GM04504 (cell line): ENCODE measurements around the gene MECR.

Experiments
- DNase-seq: peaks from one replicate; pipeline ENCODE4 v3.0.0-alpha.2; 2012; ENCODE audit warnings: low read depth

Gene MECR

GRCh38 chr1:29255134-29255666 is 24.5 kb upstream of the MECR start:
- DNase-seq, result no peak

- no peak for DNase-seq
These were observed 23.6 kb upstream of the MECR start for GRCh38 chr1:29254346-29254745.

- DNase-seq, result no peak
These were observed 22.4 kb upstream of the MECR start for GRCh38 chr1:29253180-29253579.

- no peak for DNase-seq
These were observed 20.7 kb upstream of the MECR start for GRCh38 chr1:29251164-29252124.

DNA sequence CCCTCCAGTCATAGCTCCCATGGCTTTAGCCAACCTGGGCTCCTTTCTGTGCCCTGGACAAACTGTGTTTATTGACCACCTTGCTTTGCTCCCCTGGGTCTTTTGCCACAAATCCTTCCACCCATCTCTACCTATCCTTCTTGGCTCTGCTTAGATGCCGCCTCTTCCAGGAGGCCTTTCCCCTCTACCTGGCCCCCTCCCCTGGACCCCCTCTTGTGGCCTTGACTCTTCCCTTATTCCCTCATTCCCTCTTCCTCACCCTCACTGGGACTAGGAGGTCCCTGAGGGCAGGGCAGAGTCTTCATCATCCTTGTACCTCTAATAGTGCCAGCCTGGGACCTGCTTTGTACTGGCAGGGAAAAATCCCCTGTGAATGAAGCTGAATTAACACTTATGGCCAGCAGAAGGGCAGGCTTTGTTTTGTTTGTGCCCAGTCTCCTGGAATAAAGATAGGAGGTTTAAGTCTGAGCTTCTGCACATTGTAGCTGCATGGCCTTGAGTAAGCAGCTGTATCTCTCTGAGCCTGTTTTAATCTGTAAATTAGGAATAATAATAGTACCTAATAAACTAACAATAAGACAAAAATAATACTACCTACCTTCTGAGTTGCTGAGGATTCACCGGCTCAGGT is 19.3 kb upstream of the MECR start:
- no peak for DNase-seq

DNA sequence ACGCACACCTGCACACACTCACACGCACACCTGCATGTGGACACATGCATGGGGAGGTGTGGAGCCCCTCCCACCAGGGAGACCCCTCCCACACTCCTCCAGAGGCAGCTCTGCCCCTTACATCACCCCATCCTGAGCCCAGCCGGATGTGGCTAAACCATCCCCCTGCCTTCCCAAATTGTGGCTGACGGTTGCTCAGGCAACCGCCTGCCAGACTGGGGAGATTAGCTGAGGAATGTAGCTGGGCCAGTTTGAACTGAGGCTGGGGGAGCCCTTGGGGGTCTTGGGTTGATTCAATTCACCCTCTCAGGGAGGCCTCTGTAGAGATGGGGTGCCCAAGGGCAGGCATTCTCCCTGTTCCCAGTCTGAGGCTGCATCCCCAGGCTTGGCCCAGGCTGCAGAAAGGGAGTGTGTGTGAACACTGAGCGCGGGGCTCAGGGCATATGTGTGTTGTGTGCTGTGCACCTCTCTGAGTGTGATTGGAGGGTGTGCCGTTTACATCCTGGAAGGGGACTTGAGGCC is 18.5 kb upstream of the MECR start:
- no peak for DNase-seq

DNA sequence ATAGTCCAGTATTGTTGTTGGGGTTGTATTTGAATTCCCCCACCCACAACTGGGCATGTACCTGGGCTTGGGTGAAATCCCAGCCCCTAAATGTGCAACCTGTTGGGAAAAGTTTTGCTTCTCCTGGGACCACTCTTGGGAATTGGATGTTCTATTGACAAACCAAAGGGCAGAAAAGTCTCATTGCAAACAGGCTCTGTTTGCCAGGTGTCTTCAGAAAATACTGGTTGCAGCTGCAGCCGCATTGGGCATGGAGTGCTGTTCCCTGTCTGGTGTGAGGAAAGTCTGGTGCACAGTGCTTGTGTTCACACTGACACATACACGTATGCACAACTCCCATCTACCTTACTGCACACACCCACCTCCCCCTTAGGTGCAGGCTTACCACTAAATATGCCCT is 17.7 kb upstream of the MECR start:
- no peak for DNase-seq

- no peak for DNase-seq
These were observed 17.0 kb upstream of the MECR start for GRCh38 chr1:29247571-29248273.

DNA sequence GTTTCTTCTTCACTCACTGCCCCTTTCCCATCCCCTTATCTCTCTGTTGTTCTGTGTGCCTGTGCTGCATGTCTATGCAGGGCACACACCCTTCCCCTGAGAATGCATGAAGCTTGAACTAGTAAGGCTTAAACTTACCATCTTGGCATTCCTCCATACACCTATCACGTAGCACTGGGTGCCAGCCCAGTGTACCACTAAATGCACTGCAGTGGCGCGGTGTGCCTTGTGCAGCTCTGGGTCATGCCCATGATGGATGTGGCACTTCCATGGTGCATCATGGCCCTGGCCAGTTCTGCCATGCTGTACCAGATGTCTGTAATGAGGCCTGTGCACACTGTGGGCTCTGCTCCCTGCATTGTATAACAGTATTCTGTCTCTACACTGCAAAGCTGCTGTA is 16.3 kb upstream of the MECR start:
- no peak for DNase-seq

GRCh38 chr1:29245876-29246275 is 15.1 kb upstream of the MECR start:
- no peak for DNase-seq

DNA sequence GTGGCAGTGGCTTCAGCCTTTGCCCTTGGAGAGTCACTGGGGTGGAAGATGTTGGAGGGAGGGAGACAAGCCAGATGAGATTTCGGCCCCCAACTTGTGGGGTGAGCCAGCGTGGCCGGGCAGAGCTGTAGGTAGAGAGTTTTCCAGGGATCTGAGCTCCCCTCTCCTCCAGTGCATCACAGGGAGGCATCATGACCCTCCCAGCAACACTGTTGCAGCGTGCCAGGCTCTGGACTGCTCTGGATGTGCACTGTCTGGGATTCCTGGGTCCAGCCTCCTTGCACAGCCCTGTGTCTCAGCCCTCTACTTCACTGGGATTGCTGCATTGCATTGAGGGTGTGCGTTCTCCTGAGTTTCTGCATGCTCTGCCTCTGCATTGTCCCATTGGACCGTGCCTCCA is 14.5 kb upstream of the MECR start:
- DNase-seq, result no peak

- no peak for DNase-seq
These were observed 13.1 kb upstream of the MECR start for GRCh38 chr1:29243871-29244200.

DNA sequence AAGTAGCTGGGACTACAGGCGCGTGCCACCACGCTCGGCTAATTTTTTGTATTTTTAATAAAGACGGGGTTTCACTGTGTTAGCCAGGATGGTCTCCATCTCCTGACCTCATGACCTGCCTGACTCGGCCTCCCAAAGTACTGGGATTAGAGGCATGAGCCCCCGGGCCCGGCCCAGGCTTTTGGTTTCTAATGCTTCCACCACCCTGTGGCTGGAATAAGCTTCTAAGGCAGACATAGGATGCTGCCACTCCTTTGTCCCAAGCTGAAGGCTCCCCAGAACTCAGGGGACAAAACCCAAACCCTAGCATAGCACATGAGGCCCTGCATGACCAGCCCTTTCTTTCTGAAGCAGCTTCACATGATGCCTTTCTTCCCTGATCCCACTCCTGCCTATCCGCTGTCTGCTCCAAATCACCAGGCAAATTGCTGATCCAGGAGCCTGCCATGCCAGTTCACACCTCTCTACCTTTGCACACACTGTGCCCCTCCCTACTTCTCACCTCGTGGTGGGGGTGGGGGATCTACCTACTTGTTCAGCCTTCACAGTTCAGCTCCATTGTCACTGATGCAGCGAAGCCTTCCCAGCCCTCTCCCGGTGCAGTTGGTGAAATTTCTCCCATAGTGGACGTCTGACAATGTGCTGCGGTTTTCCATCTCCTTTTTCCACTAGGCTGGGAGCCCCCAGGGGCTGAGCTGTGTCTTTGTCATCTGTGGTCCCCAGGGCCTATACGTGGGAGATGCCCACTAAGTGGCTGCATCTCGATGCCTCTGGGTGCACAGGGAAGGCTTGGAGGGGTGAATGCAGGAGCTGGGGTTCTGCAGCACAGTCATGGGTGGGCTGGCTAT is 12.5 kb upstream of the MECR start:
- no peak for DNase-seq

DNA sequence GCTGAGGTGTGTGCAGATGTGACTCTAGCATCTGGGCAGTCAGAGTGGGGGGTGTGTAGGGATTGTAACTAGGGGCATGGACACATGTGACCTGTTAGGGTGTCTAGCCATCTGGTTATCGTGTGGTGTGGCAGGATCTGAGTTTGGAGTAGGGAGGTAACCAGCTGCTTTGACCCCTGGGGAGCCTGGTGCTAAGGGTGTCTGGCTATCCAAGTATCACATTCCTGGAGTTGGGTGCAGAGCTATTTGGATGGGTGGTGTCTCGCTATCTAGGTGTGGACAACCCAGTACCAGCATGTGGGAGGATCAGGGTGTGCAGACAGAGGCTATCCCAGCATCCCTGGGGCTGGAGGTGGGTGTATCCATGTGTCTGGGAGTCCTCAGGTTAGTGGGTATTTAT is 10.3 kb upstream of the MECR start:
- no peak for DNase-seq

DNA sequence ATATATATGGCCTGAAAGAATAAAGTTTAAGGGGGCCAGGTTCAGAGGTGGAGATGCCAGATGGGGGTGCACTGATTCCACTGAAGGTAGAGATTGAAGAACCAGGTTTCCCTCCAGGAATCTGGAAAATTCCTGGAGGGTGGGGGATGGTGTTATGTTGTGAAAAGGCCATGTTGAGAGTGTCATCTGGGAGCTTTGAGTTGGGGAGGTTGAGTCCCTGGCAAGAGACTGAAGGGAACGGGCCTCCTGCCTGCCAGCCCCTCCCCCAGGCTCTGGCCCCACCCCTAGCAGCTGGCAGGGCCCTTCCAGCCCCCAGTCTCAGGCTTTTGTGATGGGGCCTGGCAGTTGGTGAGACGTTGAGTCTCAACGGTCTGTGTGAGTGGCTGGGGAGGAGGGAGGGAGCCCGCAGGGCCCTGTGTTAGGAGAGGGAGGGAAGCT is 9.7 kb upstream of the MECR start:
- DNase-seq, result no peak

DNA sequence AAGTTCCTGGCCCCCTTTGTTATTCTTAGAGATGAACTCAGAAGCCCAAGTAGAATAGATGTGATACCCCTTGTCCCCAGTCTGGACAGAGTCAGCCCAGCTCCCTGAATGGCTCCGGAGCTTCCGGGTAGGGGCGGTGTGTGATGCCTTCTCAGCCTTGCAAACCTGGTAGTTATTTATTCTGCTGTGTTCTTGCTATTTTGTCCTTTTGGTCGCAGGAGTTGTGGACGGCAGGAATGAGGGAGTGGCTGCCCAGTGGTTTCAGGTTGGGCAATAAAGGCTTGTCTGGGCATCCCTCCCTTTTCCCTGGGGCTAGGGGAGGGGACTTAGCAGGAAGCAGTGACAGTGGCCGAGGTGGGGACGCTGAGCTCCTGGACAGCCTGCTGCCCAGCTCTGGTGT is 8.4 kb upstream of the MECR start:
- DNase-seq, result no peak

DNA sequence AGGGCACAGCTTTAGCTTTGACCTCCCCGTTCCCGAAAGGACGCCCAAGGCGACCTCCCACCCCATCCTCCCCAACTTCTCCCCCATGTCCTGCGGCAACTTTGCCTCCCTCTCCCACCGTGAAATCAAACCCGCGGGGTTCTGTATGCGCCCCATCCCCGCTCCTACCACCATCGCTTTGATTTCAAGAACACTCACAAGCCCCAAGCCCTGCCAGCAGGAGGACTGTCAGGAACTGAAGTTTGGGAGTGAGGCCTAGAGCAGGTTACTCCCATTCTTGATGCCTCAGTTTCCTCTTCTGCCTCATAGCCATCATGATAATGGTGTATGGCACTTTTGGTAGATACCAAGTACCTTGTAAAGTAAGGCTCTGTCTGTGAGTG is 7.9 kb upstream of the MECR start:
- DNase-seq, result no peak

DNA sequence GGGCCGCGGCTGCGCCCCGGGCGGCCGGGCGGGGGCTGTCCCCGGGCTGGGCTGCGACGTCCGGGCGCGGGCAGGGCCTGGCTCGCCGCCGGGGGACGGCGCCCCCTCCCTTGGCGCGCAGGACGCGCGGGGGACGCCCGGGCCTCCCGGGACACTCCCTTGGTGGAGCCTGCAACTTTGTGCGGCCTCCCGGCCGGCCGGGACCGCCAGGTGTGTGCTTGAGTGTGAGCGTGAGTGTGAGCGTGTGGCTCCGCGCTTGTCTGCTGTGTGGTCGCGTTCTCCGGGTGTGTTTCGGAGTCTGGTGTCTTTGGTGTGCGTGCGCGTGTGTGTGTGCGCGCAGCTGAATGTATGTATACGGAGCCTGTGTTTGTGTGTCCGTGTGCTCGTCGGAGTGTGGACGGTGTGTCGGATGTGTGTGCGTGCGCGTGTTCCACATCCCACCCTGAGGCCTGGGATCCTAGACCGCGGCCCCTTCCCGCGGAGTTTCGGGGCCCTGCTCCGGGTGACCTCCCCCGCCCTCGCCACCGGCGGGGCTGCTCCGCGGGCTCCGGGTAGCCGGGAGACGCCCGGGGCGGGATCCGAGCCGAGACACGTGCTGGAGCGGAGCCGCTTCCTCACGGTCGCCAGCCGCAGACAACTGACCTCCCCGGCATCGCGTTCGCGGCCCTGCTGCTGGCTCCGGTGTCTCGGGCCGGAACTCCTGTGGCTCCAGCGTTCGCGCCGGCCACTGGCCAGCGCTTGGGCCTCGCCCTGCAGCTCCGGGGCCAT is 7.3 kb upstream of the MECR start:
- DNase-seq, result no peak

DNA sequence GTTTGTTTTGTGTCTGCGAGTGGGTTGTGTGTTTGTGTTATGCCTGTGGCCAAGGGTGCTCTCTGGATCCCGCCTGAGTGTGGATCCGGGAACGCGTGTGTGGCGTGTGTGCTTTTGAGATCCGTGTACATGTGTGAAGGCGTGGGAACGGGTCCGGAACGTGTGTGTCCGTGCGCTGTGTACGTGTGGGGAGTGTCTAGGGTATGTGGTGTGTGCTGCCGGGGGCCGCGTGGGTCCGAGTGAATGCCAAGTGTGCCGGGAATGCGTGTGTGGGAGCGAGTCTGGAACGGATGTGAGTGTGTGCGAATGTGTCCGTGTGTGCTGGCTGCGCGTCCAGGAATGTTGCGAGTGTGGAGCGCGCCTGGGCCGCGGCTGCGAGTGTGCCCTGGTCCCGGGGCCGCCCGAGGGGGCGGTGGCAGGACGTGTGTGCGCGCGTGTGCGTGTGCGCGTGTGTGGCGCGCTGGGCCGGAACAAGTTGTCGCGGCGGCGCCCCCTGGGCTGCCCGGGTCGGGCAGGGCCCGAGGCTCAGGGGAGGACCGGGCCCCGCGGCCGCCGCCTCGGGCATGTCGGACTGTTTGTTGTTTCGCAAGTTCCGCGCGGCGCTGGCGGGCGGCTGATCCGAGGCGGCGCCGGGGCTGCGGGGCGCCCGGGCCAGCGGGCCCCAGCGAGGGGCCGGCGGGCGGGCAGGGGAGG is 6.5 kb upstream of the MECR start:
- DNase-seq, result no peak

- DNase-seq, result no peak
These were observed 6.0 kb upstream of the MECR start for GRCh38 chr1:29236712-29237128.
